ENCODE results near the gene KRTAP19-8.

KRTAP19-8 gene

GRCh38 chr21:31014891-31015290, 23.4 kb downstream of the KRTAP19-8 start:
- no peak for TF ChIP-seq CTCF (IDR thresholded peaks at IDR 0.05; ENCODE audit: borderline replicate concordance, insufficient read depth, low read depth, low read length)
- no peak overlapping the region for H3K4me3 ChIP-seq (ENCODE audit: low read depth, low read length)

DNA sequence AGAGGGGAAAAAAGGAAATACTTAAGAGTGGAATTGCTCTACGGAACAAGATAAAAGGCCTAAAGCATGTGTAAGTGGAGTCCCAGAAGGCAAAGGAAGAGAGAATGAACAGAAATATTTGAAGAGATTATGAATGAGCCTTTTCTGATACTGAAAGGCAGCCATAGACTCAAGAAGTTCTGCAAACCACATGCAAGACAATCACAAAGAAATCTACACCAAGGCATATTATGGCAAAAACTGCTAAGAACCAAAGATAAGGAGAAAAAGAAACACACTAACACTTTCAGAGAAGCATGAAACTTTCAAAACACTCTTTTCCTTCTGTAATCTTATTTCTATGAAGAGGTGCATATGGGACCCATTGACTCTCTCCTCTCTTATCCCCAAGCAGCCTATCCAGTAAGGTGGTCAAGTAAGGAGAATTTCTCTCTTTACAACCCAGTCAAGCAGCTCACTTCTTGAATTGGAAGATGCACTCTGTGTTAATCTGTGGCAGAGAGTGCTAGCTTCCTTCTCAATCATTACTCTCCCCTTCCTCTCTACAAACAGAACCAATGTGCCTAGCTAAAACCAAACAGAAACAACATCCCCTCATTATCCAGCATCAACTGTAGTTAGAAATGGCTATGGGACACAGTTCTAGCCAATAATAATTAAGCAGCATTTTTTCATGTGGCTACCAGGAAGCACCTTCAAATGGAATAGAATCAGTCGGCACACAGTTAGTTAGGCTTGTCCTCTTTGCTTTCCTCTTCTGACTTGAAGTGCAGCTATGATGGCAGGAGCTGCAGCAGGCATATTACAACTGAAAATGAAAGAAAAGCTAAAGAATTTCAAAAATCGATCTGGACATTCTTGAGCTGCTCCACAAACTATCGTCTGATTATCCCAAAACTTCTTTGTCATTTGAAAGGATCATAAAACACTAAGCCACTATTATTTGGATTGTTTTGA, 25.9 kb downstream of the KRTAP19-8 start:
- TF ChIP-seq CTCF (IDR thresholded peaks at IDR 0.05; ENCODE audit: borderline replicate concordance, insufficient read depth, low read depth, low read length) = no peak
- no peak overlapping the region for H3K4me3 ChIP-seq (ENCODE audit: low read depth, low read length)

DNA sequence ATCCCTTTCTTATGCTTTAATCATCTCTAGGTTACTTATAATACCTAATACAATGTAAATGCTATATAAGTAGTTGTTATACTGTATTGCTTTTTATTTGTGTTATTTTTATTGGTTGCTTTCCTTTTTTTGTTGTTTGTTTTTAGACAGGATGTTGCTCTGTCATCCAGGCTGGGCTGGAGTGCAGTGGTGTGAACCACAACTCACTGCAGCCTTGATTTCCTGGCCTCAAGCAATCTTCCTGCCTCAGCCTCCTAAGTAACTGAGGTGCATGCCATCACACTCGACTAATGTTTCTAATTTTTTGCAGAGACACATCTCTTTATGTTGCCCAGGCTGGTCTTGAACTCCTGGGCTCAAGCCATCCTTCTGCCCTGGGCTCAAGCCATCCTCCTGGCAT, 26.9 kb downstream of the KRTAP19-8 start:
- TF ChIP-seq CTCF (IDR thresholded peaks at IDR 0.05; ENCODE audit: borderline replicate concordance, insufficient read depth, low read depth, low read length) = no peak

GRCh38 chr21:31008355-31008754, 29.9 kb downstream of the KRTAP19-8 start:
- H3K4me3 ChIP-seq (ENCODE audit: low read depth, low read length) = no peak overlapping the region
- TF ChIP-seq CTCF (IDR thresholded peaks at IDR 0.05; ENCODE audit: borderline replicate concordance, insufficient read depth, low read depth, low read length) = no peak

More for the DNA sequence above, 26.9 kb downstream of the KRTAP19-8 start:
- no peak overlapping the region for H3K4me3 ChIP-seq (ENCODE audit: low read depth, low read length)

DNA sequence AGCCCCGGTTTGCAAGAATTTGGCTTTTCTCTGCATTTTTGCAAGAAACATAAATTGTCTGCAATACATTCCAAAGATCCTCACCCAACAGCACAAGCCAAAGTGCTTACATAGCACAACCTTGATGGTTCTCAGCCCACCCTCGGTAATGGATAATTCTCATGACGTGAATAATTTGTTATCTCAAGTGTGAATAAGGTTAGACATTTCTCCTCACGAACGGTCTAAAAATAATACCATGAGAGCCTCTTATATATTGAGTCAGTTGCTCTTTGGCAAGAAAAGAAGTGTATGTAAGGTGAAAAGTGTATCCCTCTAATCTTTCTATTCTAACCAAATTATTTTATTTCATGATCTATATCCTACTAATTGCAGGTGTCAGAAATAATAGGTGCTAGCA, 33.3 kb downstream of the KRTAP19-8 start:
- no peak overlapping the region for H3K4me3 ChIP-seq (ENCODE audit: low read depth, low read length)
- no peak for TF ChIP-seq CTCF (IDR thresholded peaks at IDR 0.05; ENCODE audit: borderline replicate concordance, insufficient read depth, low read depth, low read length)

GRCh38 chr21:31003471-31003870, 34.8 kb downstream of the KRTAP19-8 start:
- TF ChIP-seq CTCF (IDR thresholded peaks at IDR 0.05; ENCODE audit: borderline replicate concordance, insufficient read depth, low read depth, low read length) = no peak
- no peak overlapping the region for H3K4me3 ChIP-seq (ENCODE audit: low read depth, low read length)

- no peak for TF ChIP-seq CTCF (IDR thresholded peaks at IDR 0.05; ENCODE audit: borderline replicate concordance, insufficient read depth, low read depth, low read length)
- no peak overlapping the region for H3K4me3 ChIP-seq (ENCODE audit: low read depth, low read length)
Measured at GRCh38 chr21:30997541-30997940, 40.7 kb downstream of the KRTAP19-8 start.
